Omental fat pad (tissue), 4 donors: Measurements from ENCODE around the gene APOM. TPM values are rescaled to one million over a fixed set of nuclear protein-coding genes. Genes with fewer than 3 reads are reported as not detected.

Experiments used
- ATAC-seq: fragments of 150-250 bp; one replicate; pipeline ENCODE4 v1.9.1; 2016; ENCODE audit warnings: mild to moderate bottlenecking, moderate library complexity; ENCODE audit not compliant: low FRiP score
- DNase-seq: peaks from one replicate; pipeline ENCODE4 v3.0.0-alpha.2; 2019; ENCODE audit warnings: low spot score
- total RNA-seq, 4 donors: library from RNA; depleted of rRNA; stranded (reverse); fragments of >200 nt; gene quantifications; one replicate each; pipeline ENCODE4 v1.1.0, GENCODE V29; 2016
- TF ChIP-seq, protein P1 (sequence below), 3 donors: fragments of 450-650 bp; IDR thresholded peaks; one replicate each; pipeline ENCODE4 v1.5.1; 2016 to 2017; ENCODE audit warnings: antibody characterized with exemption in 3 of 3, mild to moderate bottlenecking in 3 of 3, moderate library complexity in 2 of 3

The APOM gene
- total RNA-seq, 4 donors from 2014 or later, result 2.4 to 5.0 (median 3.6) TPM

DNA sequence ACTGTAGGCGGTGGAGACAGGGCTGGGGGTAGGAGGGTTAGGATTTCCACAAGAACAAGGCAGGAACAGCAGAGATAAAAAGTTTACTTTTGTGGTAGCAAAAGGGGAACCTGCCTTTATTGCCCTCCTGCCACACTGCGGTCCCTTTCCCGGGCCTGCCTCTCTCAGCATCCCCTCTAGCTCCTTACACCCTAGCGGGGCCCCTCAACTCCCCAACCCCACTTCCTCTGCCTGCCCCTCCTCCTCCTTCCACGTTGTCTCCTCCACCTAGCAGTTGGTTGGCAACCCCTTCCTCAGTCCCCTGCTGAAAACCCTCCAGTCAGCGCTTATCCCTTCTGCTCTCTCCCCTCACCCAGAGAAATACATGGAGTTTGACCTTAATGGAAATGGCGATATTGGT lies 39.9 kb upstream of the APOM start:
- TF ChIP-seq, protein P1, sequence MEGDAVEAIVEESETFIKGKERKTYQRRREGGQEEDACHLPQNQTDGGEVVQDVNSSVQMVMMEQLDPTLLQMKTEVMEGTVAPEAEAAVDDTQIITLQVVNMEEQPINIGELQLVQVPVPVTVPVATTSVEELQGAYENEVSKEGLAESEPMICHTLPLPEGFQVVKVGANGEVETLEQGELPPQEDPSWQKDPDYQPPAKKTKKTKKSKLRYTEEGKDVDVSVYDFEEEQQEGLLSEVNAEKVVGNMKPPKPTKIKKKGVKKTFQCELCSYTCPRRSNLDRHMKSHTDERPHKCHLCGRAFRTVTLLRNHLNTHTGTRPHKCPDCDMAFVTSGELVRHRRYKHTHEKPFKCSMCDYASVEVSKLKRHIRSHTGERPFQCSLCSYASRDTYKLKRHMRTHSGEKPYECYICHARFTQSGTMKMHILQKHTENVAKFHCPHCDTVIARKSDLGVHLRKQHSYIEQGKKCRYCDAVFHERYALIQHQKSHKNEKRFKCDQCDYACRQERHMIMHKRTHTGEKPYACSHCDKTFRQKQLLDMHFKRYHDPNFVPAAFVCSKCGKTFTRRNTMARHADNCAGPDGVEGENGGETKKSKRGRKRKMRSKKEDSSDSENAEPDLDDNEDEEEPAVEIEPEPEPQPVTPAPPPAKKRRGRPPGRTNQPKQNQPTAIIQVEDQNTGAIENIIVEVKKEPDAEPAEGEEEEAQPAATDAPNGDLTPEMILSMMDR (IDR thresholded peaks at IDR 0.05), result no peak
- DNase-seq (no peak), ATAC-seq (no peak)

DNA sequence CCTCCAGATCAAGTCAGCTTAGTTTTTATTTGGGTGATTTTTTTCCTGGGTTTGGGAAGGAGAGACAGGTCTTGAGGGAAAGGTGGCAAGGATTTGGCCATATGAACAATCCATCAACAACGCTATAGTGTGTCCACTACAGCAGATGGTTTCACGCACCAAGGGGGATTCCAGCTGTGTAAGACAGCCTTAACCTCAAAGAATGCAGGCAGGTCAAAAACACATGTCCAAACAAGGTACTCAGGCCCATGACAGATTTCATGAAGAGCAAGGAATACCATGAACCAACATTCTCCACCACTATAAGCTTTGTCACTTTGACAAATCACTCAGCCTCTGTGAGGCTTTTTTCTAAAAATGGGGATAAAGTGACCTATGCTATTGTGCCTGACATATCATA lies 38.7 kb upstream of the APOM start:
- TF ChIP-seq, protein P1 (IDR thresholded peaks at IDR 0.05), result no peak

DNA sequence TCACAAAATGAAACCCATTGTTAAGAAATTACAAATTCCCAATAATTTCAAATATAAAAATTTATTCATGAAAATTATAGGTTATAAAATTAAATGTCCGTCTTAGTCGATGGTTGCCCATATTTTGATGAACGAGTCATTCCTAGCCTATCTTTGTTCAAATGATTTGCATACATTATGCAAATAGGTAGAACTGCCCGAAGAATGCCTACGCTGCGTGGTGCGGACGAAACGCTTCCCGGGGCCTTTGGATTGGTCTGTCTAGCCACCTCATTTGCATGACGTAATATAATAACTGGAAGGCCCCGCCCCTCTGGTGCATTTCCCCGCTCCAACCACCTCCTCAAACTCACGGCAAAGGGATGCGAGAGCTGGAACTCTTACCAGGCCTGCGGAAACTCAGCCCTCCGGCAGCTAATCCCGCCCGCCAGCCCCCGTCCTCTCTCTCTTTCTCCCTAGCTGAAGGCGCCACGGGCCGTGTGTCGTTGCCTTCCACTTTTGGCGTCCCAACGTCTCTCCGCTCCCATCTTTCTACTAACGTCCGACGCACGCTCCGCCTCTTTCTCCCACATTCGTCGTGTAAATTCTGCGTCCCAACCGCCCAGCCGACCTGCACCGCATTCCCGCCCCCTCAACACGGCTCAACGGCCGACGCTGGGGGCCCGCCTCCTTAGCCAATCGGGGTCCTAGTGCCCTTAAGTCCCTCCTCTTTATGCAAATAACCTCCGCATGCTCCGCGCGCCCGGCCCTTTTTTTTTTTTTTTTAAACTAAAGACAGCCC lies 35.7 kb upstream of the APOM start:
- peak; percentile 87 for DNase-seq
- TF ChIP-seq, protein P1 (IDR thresholded peaks at IDR 0.05), result no peak
- peak; percentile 94 for ATAC-seq

More for the DNA sequence above, 38.7 kb upstream of the APOM start:
- ATAC-seq (no peak), DNase-seq (no peak)

DNA sequence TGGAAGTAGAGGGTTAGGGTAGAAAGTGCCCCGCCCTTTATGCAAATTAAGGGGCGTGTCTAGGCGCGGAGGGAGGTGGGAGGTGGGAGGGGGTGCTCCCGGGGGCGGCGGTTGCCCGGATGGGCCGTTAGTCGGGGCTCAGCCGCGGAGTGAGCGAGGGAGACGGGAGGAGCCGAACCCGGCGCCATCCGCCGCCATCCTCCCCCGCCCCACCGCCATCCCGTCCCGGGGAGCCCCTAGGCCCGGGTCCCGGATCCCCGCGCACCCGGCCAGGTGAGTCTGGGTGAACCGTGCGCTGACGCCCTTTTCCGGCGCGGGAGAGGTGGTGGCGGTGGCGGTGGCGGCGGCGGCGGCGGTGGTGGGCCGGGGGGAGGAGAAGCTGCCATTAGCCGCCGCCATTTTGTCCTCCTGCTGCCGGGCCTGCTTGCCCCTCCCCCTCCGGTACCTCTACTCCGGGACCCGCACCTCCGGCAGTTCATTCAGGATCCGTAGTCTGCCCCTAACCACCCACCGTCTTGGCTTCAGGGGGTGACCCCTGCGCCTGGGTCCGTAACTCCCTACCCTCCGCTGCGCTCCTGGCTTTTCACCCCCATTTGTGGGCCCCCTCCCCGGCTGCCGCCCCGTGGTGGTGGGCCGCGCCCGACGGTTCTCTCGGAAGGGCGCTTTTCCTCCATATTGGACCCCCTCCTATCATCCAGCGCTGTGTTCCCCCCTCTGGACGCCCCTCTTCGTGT lies 34.9 kb upstream of the APOM start, which contains the start of gene PRRC2A:
TSS of gene PRRC2A (plus strand) at position 130 of the 734 bp plus-strand sequence. CDS start 2,075 bp downstream, outside the sequence.
- DNase-seq, result peak; percentile 91
- ATAC-seq, result peak; percentile 80
- TF ChIP-seq, protein P1 (IDR thresholded peaks at IDR 0.05), result no peak

DNA sequence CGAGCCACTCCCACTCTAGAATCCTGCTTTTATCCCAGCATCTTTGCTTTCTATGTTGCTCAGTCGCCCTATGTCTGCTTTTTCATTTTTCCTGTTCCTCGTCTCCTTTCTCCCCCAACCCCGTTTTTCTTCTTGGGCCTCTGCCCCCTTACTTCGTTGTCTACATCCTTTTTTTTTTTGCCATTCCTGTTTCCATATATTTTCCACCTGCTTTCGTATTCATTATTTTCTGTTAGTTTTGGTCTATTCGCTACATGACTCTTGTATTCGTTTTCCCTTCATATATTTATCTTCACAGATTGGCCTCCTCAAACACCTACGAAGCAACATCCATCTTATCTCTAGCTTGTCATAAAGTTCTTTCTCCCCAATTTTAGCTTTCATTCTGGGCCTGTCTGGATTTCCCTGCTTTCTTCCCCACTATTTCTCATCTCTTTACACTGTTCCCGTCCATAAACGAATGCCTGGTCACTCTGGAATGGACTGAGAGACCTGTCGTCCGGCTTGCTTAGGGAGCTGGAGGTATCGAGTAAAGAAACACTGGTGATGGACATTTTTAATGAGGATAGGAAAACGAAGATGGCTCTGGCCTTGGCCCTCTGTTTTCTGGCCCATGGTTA lies 34.3 kb upstream of the APOM start:
- TF ChIP-seq, protein P1 (IDR thresholded peaks at IDR 0.05), result no peak
- ATAC-seq (no peak), DNase-seq (no peak)

DNA sequence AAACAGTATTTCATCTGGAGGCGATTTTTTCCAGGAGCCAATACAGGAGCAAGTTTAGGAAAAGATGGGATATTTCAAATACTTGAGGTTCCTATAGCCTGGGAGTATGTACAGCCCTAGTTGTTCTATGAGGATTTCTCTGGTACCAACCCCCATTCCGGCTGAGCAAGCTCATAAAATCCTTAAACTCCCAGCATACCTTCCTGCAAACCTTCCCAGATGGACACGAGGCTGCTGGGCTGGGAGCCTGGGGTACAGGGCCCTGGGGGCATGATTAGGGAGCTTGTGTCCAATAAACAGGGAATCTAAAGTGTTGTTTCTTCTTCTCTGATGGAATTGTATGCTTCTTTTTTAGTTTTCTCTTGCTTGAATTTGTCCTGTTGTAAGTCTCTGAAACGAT lies 33.7 kb upstream of the APOM start:
- DNase-seq, result no peak
- ATAC-seq, result no peak
- TF ChIP-seq, protein P1 (IDR thresholded peaks at IDR 0.05), result no peak
